Endothelial cell of umbilical vein (primary cell): ENCODE measurements around the gene TET2. TPM values are rescaled to one million over a fixed set of nuclear protein-coding genes. Genes with fewer than 3 reads are reported as not detected.

Experiments
- BruUV-seq: library from RNA; stranded (reverse); fragments of 400-500 nt; replicated peaks from 2 replicates; lab custom pipeline; 2021; lab: Mats Ljungman, UMichigan
- CTCF ChIA-PET: fragments of 300-600, 350-600 bp; sonication (Branson Sonifier 250); formaldehyde crosslinking; loops from one replicate; lab custom pipeline; 2021; ENCODE audit warnings: antibody characterized with exemption, inconsistent platforms; lab: Charles Lee
- POLR2A ChIA-PET: fragments of 300-600, 350-600 bp; sonication (Branson Sonifier 250); formaldehyde crosslinking; loops from one replicate; lab custom pipeline; 2021; ENCODE audit warnings: antibody characterized with exemption, inconsistent platforms; lab: Charles Lee
- DNase-seq: peaks from one replicate; pipeline ENCODE4 v3.0.0-alpha.2; 2011; ENCODE audit warnings: low read depth, low spot score
- FAIRE-seq: peaks from 2 replicates; lab custom pipeline; 2011; peaks lifted over from hg19 to GRCh38; lab: Jason Lieb, UNC
- H2AFZ ChIP-seq: 2 replicates; pipeline ENCODE4 v1.6.0; 2012; ENCODE audit warnings: low read depth, low read length, control low read depth, inconsistent platforms
- H3K27ac ChIP-seq: 2 replicates; pipeline ENCODE4 v1.5.1; 2011; ENCODE audit warnings: low read depth, mild to moderate bottlenecking, control low read depth, low read length, moderate library complexity; ENCODE audit not compliant: insufficient read depth
- H3K27me3 ChIP-seq, 2 experiments: 2 replicates each; pipeline versions ENCODE4 v1.6.0 to v1.6.1; 2011; ENCODE audit warnings: low read length in 2 of 2, mixed read lengths in 1 of 2; ENCODE audit not compliant: control insufficient read depth in 2 of 2, insufficient read depth in 2 of 2
- H3K36me3 ChIP-seq, 2 experiments: 2 replicates in 1 of 2; 3 replicates in 1 of 2; pipeline ENCODE4 v1.5.1; 2011; ENCODE audit warnings: low read length in 2 of 2, mild to moderate bottlenecking in 1 of 2, moderate library complexity in 1 of 2; ENCODE audit not compliant: control insufficient read depth in 2 of 2, insufficient read depth in 2 of 2; ENCODE audit errors: extremely low read depth in 1 of 2
- H3K4me1 ChIP-seq: 3 replicates; pipeline ENCODE4 v1.5.1; 2011; ENCODE audit warnings: mild to moderate bottlenecking, low read length; ENCODE audit not compliant: control insufficient read depth, insufficient read depth; ENCODE audit errors: extremely low read depth
- H3K4me2 ChIP-seq: 2 replicates; pipeline ENCODE4 v1.6.1; 2011; ENCODE audit warnings: low read length, control low read depth, mixed read lengths; ENCODE audit not compliant: insufficient read depth
- H3K4me3 ChIP-seq, 3 experiments: fragments of 200-600 bp in 1 of 3; sonication (generic), shearing (Covaris generic) in 1 of 3; replicated peaks in 1 of 3; 2 replicates each; pipeline ENCODE4 v1.5.1; 2011 to 2016; ENCODE audit warnings: control low read depth in 3 of 3, low read length in 3 of 3, mild to moderate bottlenecking in 2 of 3, inconsistent platforms in 1 of 3, low read depth in 1 of 3, moderate library complexity in 1 of 3; ENCODE audit not compliant: insufficient read depth in 1 of 3
- H3K79me2 ChIP-seq: 2 replicates; pipeline ENCODE4 v1.6.0; 2012; ENCODE audit warnings: low read length, inconsistent platforms; ENCODE audit not compliant: control insufficient read depth, insufficient read depth
- H3K9ac ChIP-seq: replicated peaks from 2 replicates; pipeline ENCODE3; 2011; ENCODE audit warnings: low read length, control low read depth; ENCODE audit not compliant: insufficient read depth; ENCODE audit errors: extremely low read depth
- H3K9me1 ChIP-seq: replicated peaks from 3 replicates; pipeline ENCODE4 v1.6.0; 2011; ENCODE audit warnings: mild to moderate bottlenecking, low read length; ENCODE audit not compliant: control insufficient read depth, insufficient read depth; ENCODE audit errors: extremely low read depth
- H3K9me3 ChIP-seq: replicated peaks from 2 replicates; pipeline ENCODE4 v1.5.1; 2012; ENCODE audit warnings: low read length, inconsistent platforms; ENCODE audit not compliant: control insufficient read depth, insufficient read depth
- H4K20me1 ChIP-seq: replicated peaks from 2 replicates; pipeline ENCODE3; 2011; ENCODE audit warnings: mild to moderate bottlenecking, low read length; ENCODE audit not compliant: control insufficient read depth, insufficient read depth; ENCODE audit errors: extremely low read depth
- EZH2 ChIP-seq: IDR thresholded peaks from 2 replicates; pipeline ENCODE4 v1.6.1; 2012; ENCODE audit warnings: borderline replicate concordance, low read depth, mild to moderate bottlenecking, moderate library complexity, low read length, inconsistent platforms; ENCODE audit not compliant: severe bottlenecking
- FOS ChIP-seq: IDR thresholded peaks from 2 replicates; pipeline ENCODE4 v1.6.1; 2011; ENCODE audit warnings: mild to moderate bottlenecking, low read length, moderate library complexity, borderline replicate concordance; ENCODE audit not compliant: insufficient read depth
- GATA2 ChIP-seq: IDR thresholded peaks from 2 replicates; pipeline ENCODE4 v1.7.0; 2011; ENCODE audit warnings: low read depth, mild to moderate bottlenecking, moderate library complexity, mixed read lengths, low read length; ENCODE audit not compliant: insufficient read length, insufficient read depth
- JUN ChIP-seq: IDR thresholded peaks from 2 replicates; pipeline ENCODE4 v1.6.1; 2011; ENCODE audit warnings: borderline replicate concordance, low read depth; ENCODE audit not compliant: insufficient read length, insufficient read depth
- MYC ChIP-seq: IDR thresholded peaks from one replicate; pipeline ENCODE4 v1.6.1; 2011; ENCODE audit warnings: mild to moderate bottlenecking, low read depth, low read length
- POLR2A ChIP-seq: IDR thresholded peaks from 2 replicates; pipeline ENCODE4 v1.6.1; 2012; ENCODE audit warnings: low read depth, mild to moderate bottlenecking, control low read depth, low read length
- POLR2AphosphoS5 ChIP-seq: IDR thresholded peaks from 2 replicates; pipeline ENCODE4 v1.6.1; 2012; ENCODE audit warnings: low read depth, mild to moderate bottlenecking, control low read depth, low read length, moderate library complexity; ENCODE audit not compliant: insufficient read depth
- dilution Hi-C: fragments of 300-500 bp; cut with MboI; formaldehyde crosslinking; loops from one replicate; pipeline ENCODE4 v1.15.0; 2019; ENCODE audit warnings: low sequenced_read_pairs; ENCODE audit not compliant: extremely low pct_ligation_motif_present
- intact Hi-C: fragments of 100-400 bp; cut with micrococcal nuclease; formaldehyde crosslinking; loops from one replicate; pipeline ENCODE4 v1.10.0; 2022
- polyA plus RNA-seq, 4 experiments: library from polyadenylated mRNA; depleted of rRNA in 3 of 4; stranded (reverse) in 3 of 4; unstranded in 1 of 4; fragments of >200 nt; gene quantifications; 2 replicates each; pipeline versions ENCODE4 v1.2.1 to v1.2.3, GENCODE V29; 2011 to 2012; ENCODE audit warnings: missing spikeins in 1 of 4
- total RNA-seq: library from RNA; stranded (reverse); gene quantifications from 2 replicates; pipeline ENCODE4 v1.2.3, GENCODE V29; 2021
- TF ChIP-seq, protein P1 (sequence below), 2 donors: IDR thresholded peaks; 1 replicate in 1 of 2; 2 replicates in 1 of 2; pipeline ENCODE4 v1.5.1; 2011; ENCODE audit warnings: low read length in 2 of 2, mild to moderate bottlenecking in 2 of 2, moderate library complexity in 2 of 2, control low read depth in 1 of 2, inconsistent platforms in 1 of 2, low read depth in 1 of 2; ENCODE audit not compliant: insufficient read depth in 1 of 2; ENCODE audit errors: extremely low read depth in 1 of 2
- TF ChIP-seq, protein P2 (sequence below): IDR thresholded peaks from 2 replicates; pipeline ENCODE4 v1.6.1; 2011; ENCODE audit not compliant: insufficient read depth, insufficient read length

Gene TET2
- total and polyA plus RNA-seq, 2 donors (not counting 3 experiments of a cell fraction or from before 2014, with no cell fraction given), result 4.8 to 17.5 TPM

DNA sequence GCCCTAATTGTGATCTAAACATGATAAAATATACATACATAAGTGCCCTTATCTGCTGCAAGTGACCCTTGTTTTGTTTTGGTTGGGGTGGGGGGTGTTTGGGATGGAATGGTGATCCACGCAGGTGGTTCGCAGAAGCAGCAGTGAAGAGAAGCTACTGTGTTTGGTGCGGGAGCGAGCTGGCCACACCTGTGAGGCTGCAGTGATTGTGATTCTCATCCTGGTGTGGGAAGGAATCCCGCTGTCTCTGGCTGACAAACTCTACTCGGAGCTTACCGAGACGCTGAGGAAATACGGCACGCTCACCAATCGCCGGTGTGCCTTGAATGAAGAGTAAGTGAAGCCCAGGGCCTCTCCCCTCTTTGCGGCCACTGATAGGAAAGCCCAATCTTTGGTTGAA, 96.8 kb downstream of the TET2 start:
- no peak overlapping the region for H2AFZ ChIP-seq
- peaks cover under 1% of the 10 kb centered on the region for H3K4me1 ChIP-seq
- no peaks in the 10 kb centered on the region for H3K9me3 ChIP-seq
- intact Hi-C loops (loop anchor here (10.0 kb wide), 1 partner anchor 99 kb away; the partner anchor contains the start of gene TET2), dilution Hi-C loops (no loop called here)
- H3K79me2 ChIP-seq, result no peaks in the 10 kb centered on the region
- POLR2A ChIA-PET, result no interaction called here
- CTCF ChIA-PET, result interaction anchor here (1.4 kb wide), 1 partner anchor 13 kb away, joined by 3 read pairs; no protein-coding TSS in a partner anchor
- DNase-seq (no peak), FAIRE-seq (no peak)
- H3K27me3 ChIP-seq, result no peaks in the 10 kb centered on the region
- H4K20me1 ChIP-seq, result no peaks in the 10 kb centered on the region
- H3K9me1 ChIP-seq, result no peaks in the 10 kb centered on the region
- no peak overlapping the region for H3K27ac ChIP-seq
- H3K36me3 ChIP-seq, result no peaks in the 10 kb centered on the region
- no peak overlapping the region for H3K4me2 ChIP-seq
- TF ChIP-seq, protein P1, sequence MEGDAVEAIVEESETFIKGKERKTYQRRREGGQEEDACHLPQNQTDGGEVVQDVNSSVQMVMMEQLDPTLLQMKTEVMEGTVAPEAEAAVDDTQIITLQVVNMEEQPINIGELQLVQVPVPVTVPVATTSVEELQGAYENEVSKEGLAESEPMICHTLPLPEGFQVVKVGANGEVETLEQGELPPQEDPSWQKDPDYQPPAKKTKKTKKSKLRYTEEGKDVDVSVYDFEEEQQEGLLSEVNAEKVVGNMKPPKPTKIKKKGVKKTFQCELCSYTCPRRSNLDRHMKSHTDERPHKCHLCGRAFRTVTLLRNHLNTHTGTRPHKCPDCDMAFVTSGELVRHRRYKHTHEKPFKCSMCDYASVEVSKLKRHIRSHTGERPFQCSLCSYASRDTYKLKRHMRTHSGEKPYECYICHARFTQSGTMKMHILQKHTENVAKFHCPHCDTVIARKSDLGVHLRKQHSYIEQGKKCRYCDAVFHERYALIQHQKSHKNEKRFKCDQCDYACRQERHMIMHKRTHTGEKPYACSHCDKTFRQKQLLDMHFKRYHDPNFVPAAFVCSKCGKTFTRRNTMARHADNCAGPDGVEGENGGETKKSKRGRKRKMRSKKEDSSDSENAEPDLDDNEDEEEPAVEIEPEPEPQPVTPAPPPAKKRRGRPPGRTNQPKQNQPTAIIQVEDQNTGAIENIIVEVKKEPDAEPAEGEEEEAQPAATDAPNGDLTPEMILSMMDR (IDR thresholded peaks at IDR 0.05; ENCODE audit: extremely low read depth in 1 of 2, insufficient read depth in 1 of 2, low read depth in 1 of 2, low read length in 2 of 2), result no peak
- TF ChIP-seq POLR2A (no peak), MYC (no peak), FOS (no peak), JUN (no peak), GATA2 (no peak), POLR2AphosphoS5 (no peak), EZH2 (no peak)
- TF ChIP-seq, protein P2, sequence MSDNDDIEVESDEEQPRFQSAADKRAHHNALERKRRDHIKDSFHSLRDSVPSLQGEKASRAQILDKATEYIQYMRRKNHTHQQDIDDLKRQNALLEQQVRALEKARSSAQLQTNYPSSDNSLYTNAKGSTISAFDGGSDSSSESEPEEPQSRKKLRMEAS, result no peak
- no TSS peak for BruUV-seq
- no peak overlapping the region for H3K4me3 ChIP-seq
- no peak overlapping the region for H3K9ac ChIP-seq
